ENCODE data around the gene ENTPD1. TPM values are rescaled to one million over a fixed set of nuclear protein-coding genes. Genes with fewer than 3 reads are reported as not detected.
A peak's percentile ranks its signal among the peaks of the same experiment; 100 is the strongest.

The ENTPD1 gene
- total and polyA plus RNA-seq, 3 experiments from 2014 or later = 3.3 to 7.1 (median 6.7) TPM

- ChIA-PET CTCF (no interaction called here), POLR2A (no interaction called here)
- no peak for DNase-seq
- Mint-ChIP-seq H3K4me3 (no peak overlapping the region), H3K4me1 (peaks cover 11 to 37% (median 23%) of the 10 kb centered on the region in 3 donors), H3K9me3 (peaks cover 0 to 2% (median 0%) of the 10 kb centered on the region in 5 donors), H3K27ac (peak overlapping the region in 2 of 8 donors; percentile 64 to 72), H3K36me3 (no peaks in the 10 kb centered on the region), H3K27me3 (peaks cover 2 to 10% of the 10 kb centered on the region in 2 donors)
- Histone ChIP-seq H3K9me3 (ENCODE audit: low read length) (no peaks in the 10 kb centered on the region), H3K36me3 (ENCODE audit: insufficient read depth, low read length) (no peaks in the 10 kb centered on the region), H3K4me1 (ENCODE audit: insufficient read depth, low read length) (no peaks in the 10 kb centered on the region), H3K27ac (ENCODE audit: low read depth, low read length) (no peak overlapping the region), H3K4me3 (ENCODE audit: low read length) (no peak overlapping the region), H3K27me3 (ENCODE audit: insufficient read depth, low read length, poor library complexity, severe bottlenecking) (no peaks in the 10 kb centered on the region)
Measured at GRCh38 chr10:95818668-95819067, 62.7 kb downstream of the ENTPD1 start.

DNA sequence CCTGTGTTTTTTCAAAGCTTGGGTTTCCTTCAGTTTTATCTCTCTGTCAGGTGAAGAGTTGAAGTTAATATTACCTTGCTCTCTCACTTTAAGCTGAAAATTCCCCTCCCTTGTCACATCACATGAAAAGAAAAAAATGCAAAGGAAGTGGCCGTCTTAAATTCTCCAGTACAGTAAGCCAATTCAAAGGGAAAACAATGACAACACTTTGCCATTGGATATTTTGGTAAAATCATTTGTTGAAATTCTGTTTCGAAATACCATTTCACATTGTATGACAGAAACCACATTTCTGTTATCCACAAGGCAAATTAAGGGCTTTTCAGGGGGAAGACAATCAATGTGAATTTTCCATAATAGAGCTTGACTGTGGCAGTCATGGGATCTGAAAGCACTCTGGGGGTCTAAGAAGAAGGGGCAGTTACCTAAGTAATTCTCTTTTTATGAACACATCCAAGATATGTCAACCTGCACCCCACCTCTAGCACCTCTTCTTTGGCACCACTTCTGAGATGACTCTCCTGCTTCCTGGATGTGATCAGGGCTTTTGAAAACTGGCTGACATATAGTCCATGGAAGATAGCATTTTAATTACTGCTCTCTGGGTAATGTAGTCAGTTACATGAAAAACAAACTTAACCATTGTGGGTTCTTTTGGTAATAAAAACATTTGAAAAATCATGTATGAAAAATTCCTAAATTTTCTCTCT lies 63.8 kb downstream of the ENTPD1 start:
- H3K9me3 Mint-ChIP-seq = peaks cover 0 to 2% (median 0%) of the 10 kb centered on the region in 5 donors
- Histone ChIP-seq H3K27me3 (ENCODE audit: insufficient read depth, low read length, poor library complexity, severe bottlenecking) (no peaks in the 10 kb centered on the region), H3K4me3 (ENCODE audit: low read length) (no peak overlapping the region), H3K9me3 (ENCODE audit: low read length) (no peaks in the 10 kb centered on the region), H3K4me1 (ENCODE audit: insufficient read depth, low read length) (no peaks in the 10 kb centered on the region), H3K27ac (ENCODE audit: low read depth, low read length) (no peak overlapping the region), H3K36me3 (ENCODE audit: insufficient read depth, low read length) (no peaks in the 10 kb centered on the region)
- peaks cover 2 to 11% of the 10 kb centered on the region in 2 donors for H3K27me3 Mint-ChIP-seq
- H3K4me1 Mint-ChIP-seq = peaks cover 8 to 30% (median 13%) of the 10 kb centered on the region in 3 donors
- no peak overlapping the region for H3K4me3 Mint-ChIP-seq
- ChIA-PET POLR2A (no interaction called here), CTCF (no interaction called here)
- no peak for DNase-seq
- H3K27ac Mint-ChIP-seq = peak overlapping the region in 2 of 8 donors; percentile 50 to 80
- H3K36me3 Mint-ChIP-seq = no peaks in the 10 kb centered on the region

GRCh38 chr10:95820363-95820762 lies 64.4 kb downstream of the ENTPD1 start:
- Histone ChIP-seq H3K36me3 (ENCODE audit: insufficient read depth, low read length) (no peaks in the 10 kb centered on the region), H3K27ac (ENCODE audit: low read depth, low read length) (no peak overlapping the region), H3K4me3 (ENCODE audit: low read length) (no peak overlapping the region), H3K27me3 (ENCODE audit: insufficient read depth, low read length, poor library complexity, severe bottlenecking) (no peaks in the 10 kb centered on the region), H3K9me3 (ENCODE audit: low read length) (no peaks in the 10 kb centered on the region), H3K4me1 (ENCODE audit: insufficient read depth, low read length) (no peaks in the 10 kb centered on the region)
- Mint-ChIP-seq H3K9me3 (peaks cover 0 to 2% (median 0%) of the 10 kb centered on the region in 5 donors), H3K4me3 (no peak overlapping the region), H3K36me3 (no peaks in the 10 kb centered on the region), H3K27ac (peak overlapping the region in 2 of 8 donors; percentile 59 to 64), H3K27me3 (peaks cover 2 to 11% of the 10 kb centered on the region in 2 donors), H3K4me1 (peaks cover 6 to 25% (median 9%) of the 10 kb centered on the region in 3 donors)
- ChIA-PET CTCF (no interaction called here), POLR2A (no interaction called here)
- no peak for DNase-seq

GRCh38 chr10:95821720-95822119 lies 65.8 kb downstream of the ENTPD1 start:
- CTCF ChIA-PET = no interaction called here
- POLR2A ChIA-PET = interaction anchor here (0.7 kb wide), 1 partner anchor 20 kb away, joined by 5 read pairs; no protein-coding TSS in a partner anchor
- H3K36me3 Mint-ChIP-seq = no peaks in the 10 kb centered on the region

DNA sequence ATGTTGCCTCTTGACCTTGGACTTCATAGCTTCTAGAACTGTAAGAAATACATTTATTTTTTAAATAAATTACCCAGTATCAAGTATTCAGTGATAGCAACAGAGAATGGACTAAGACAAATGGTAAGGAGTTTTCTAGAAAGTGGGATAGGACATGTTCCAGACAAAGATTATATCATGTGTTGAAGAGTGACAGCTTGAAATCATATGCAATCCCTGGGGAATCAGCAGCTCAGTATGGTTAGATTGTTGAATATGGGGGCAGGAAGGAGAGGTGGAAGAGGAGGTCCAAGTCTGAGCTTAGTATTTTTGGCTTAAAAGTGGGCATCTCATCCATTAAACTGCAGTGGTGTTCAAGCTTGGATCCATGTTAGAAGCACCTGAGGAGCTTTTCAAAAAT lies 74.1 kb downstream of the ENTPD1 start:
- no peaks in the 10 kb centered on the region for H3K9me3 Mint-ChIP-seq
- DNase-seq = no peak
- CTCF ChIA-PET = interaction anchor here (1.2 to 2.0 kb wide), 4 partner anchors 12 to 136 kb away, joined by 3 to 10 read pairs (median 4); partner anchors contain the start of gene TCTN3
- H3K36me3 Mint-ChIP-seq = peaks cover 0 to 2% (median 0%) of the 10 kb centered on the region in 3 donors
- H3K36me3 ChIP-seq (ENCODE audit: insufficient read depth, low read length) = no peaks in the 10 kb centered on the region
- POLR2A ChIA-PET = no interaction called here
- peaks cover 12% of the 10 kb centered on the region for H3K4me1 ChIP-seq (ENCODE audit: insufficient read depth, low read length)
- peaks cover 29 to 40% (median 31%) of the 10 kb centered on the region in 3 donors for H3K4me1 Mint-ChIP-seq
- H3K27ac ChIP-seq (ENCODE audit: low read depth, low read length) = no peak overlapping the region
- no peaks in the 10 kb centered on the region for H3K27me3 Mint-ChIP-seq
- no peaks in the 10 kb centered on the region for H3K27me3 ChIP-seq (ENCODE audit: insufficient read depth, low read length, poor library complexity, severe bottlenecking)
- H3K4me3 Mint-ChIP-seq = no peak overlapping the region
- no peak overlapping the region for H3K4me3 ChIP-seq (ENCODE audit: low read length)
- H3K9me3 ChIP-seq (ENCODE audit: low read length) = no peaks in the 10 kb centered on the region
- peak overlapping the region in 6 of 8 donors; percentile 0 to 92 (median 32) for H3K27ac Mint-ChIP-seq

More at GRCh38 chr10:95821720-95822119, 65.8 kb downstream of the ENTPD1 start:
- H3K27me3 Mint-ChIP-seq = peaks cover 0 to 11% of the 10 kb centered on the region in 2 donors
- H3K4me3 Mint-ChIP-seq = peak overlapping the region in 1 of 7 donors; percentile 46
- H3K9me3 Mint-ChIP-seq = peaks cover 0 to 2% (median 0%) of the 10 kb centered on the region in 5 donors
- H3K4me1 ChIP-seq (ENCODE audit: insufficient read depth, low read length) = no peaks in the 10 kb centered on the region
- H3K4me1 Mint-ChIP-seq = peaks cover 6 to 25% (median 9%) of the 10 kb centered on the region in 3 donors
- no peaks in the 10 kb centered on the region for H3K9me3 ChIP-seq (ENCODE audit: low read length)
- no peaks in the 10 kb centered on the region for H3K36me3 ChIP-seq (ENCODE audit: insufficient read depth, low read length)
- H3K27ac Mint-ChIP-seq = peak overlapping the region in 1 of 8 donors; percentile 90
- H3K27ac ChIP-seq (ENCODE audit: low read depth, low read length) = no peak overlapping the region
- H3K27me3 ChIP-seq (ENCODE audit: insufficient read depth, low read length, poor library complexity, severe bottlenecking) = no peaks in the 10 kb centered on the region
- H3K4me3 ChIP-seq (ENCODE audit: low read length) = no peak overlapping the region
- no peak for DNase-seq

GRCh38 chr10:95831076-95831475 lies 75.1 kb downstream of the ENTPD1 start:
- peaks cover 12% of the 10 kb centered on the region for H3K4me1 ChIP-seq (ENCODE audit: insufficient read depth, low read length)
- ChIA-PET POLR2A (no interaction called here), CTCF (interaction anchor here (2.4 to 4.5 kb wide), 2 partner anchors 11 to 137 kb away, joined by 11 to 29 read pairs; partner anchors contain the start of gene TCTN3)
- no peaks in the 10 kb centered on the region for H3K27me3 Mint-ChIP-seq
- no peaks in the 10 kb centered on the region for H3K9me3 Mint-ChIP-seq
- H3K27ac Mint-ChIP-seq = peak overlapping the region in 6 of 8 donors; percentile 84 to 99 (median 92)
- no peaks in the 10 kb centered on the region for H3K27me3 ChIP-seq (ENCODE audit: insufficient read depth, low read length, poor library complexity, severe bottlenecking)
- no peaks in the 10 kb centered on the region for H3K36me3 ChIP-seq (ENCODE audit: insufficient read depth, low read length)
- H3K4me1 Mint-ChIP-seq = peaks cover 31 to 47% (median 32%) of the 10 kb centered on the region in 3 donors
- peaks cover 0 to 2% (median 0%) of the 10 kb centered on the region in 3 donors for H3K36me3 Mint-ChIP-seq
- H3K4me3 ChIP-seq (ENCODE audit: low read length) = no peak overlapping the region
- DNase-seq = no peak
- H3K27ac ChIP-seq (ENCODE audit: low read depth, low read length) = no peak overlapping the region
- H3K9me3 ChIP-seq (ENCODE audit: low read length) = no peaks in the 10 kb centered on the region
- H3K4me3 Mint-ChIP-seq = no peak overlapping the region

GRCh38 chr10:95831515-95831914 lies 75.6 kb downstream of the ENTPD1 start:
- H3K9me3 ChIP-seq (ENCODE audit: low read length) = no peaks in the 10 kb centered on the region
- Mint-ChIP-seq H3K27me3 (no peaks in the 10 kb centered on the region), H3K4me3 (peak overlapping the region in 2 of 7 donors; percentile 19 to 75), H3K27ac (peak overlapping the region in 7 of 8 donors; percentile 84 to 99 (median 91)), H3K36me3 (peaks cover 0 to 2% (median 0%) of the 10 kb centered on the region in 3 donors), H3K4me1 (peaks cover 31 to 47% (median 32%) of the 10 kb centered on the region in 3 donors), H3K9me3 (no peaks in the 10 kb centered on the region)
- peak in 2 of 5 donors; percentile 27 to 53 for DNase-seq
- H3K27me3 ChIP-seq (ENCODE audit: insufficient read depth, low read length, poor library complexity, severe bottlenecking) = no peaks in the 10 kb centered on the region
- ChIA-PET CTCF (interaction anchor here (1.2 to 4.5 kb wide), 3 partner anchors 10 to 137 kb away, joined by 5 to 29 read pairs (median 11); partner anchors contain the start of gene TCTN3), POLR2A (no interaction called here)
- no peaks in the 10 kb centered on the region for H3K36me3 ChIP-seq (ENCODE audit: insufficient read depth, low read length)
- no peak overlapping the region for H3K4me3 ChIP-seq (ENCODE audit: low read length)
- H3K4me1 ChIP-seq (ENCODE audit: insufficient read depth, low read length) = peaks cover 12% of the 10 kb centered on the region
- no peak overlapping the region for H3K27ac ChIP-seq (ENCODE audit: low read depth, low read length)

Data from CD8-positive, alpha-beta memory T cell (primary cell).